ENCODE measurements around the gene PAQR9. TPM values are rescaled to one million over a fixed set of nuclear protein-coding genes. Genes with fewer than 3 reads are reported as not detected.

PAQR9 gene
- total and polyA plus RNA-seq, 9 of the 15 experiments (the other 6 are each of a cell fraction or from before 2014, with no cell fraction given) = 0.04 to 0.58 (median 0.22) TPM

- TF ChIP-seq TRIM25 (IDR thresholded peaks at IDR 0.05; ENCODE audit: borderline replicate concordance) = no peak
- no peak for TF ChIP-seq ZNF717 (CRISPR knock-in tag; IDR thresholded peaks at IDR 0.05)
- no peak for TF ChIP-seq ZNF561 (CRISPR knock-in tag; conservative IDR thresholded peaks at IDR 0.05)
- TF ChIP-seq GATAD2B (IDR thresholded peaks at IDR 0.05; ENCODE audit: borderline replicate concordance) = no peak
- no peak for TF ChIP-seq HNRNPL (IDR thresholded peaks at IDR 0.05; ENCODE audit: low read depth, low read length)
- TF ChIP-seq LCOR (CRISPR knock-in tag; IDR thresholded peaks at IDR 0.05) = 0 out of 2 replicates have a peak, but pooled peaks have one; percentile 39
- TF ChIP-seq, protein P1, sequence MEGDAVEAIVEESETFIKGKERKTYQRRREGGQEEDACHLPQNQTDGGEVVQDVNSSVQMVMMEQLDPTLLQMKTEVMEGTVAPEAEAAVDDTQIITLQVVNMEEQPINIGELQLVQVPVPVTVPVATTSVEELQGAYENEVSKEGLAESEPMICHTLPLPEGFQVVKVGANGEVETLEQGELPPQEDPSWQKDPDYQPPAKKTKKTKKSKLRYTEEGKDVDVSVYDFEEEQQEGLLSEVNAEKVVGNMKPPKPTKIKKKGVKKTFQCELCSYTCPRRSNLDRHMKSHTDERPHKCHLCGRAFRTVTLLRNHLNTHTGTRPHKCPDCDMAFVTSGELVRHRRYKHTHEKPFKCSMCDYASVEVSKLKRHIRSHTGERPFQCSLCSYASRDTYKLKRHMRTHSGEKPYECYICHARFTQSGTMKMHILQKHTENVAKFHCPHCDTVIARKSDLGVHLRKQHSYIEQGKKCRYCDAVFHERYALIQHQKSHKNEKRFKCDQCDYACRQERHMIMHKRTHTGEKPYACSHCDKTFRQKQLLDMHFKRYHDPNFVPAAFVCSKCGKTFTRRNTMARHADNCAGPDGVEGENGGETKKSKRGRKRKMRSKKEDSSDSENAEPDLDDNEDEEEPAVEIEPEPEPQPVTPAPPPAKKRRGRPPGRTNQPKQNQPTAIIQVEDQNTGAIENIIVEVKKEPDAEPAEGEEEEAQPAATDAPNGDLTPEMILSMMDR (IDR thresholded peaks at IDR 0.05 in 2 of 3, conservative IDR thresholded peaks at IDR 0.05 in 1 of 3; ENCODE audit: insufficient read depth in 2 of 3, low read depth in 1 of 3, low read length in 3 of 3) = peak; percentile 73 to 88 (median 74)
- TF ChIP-seq MXI1 (IDR thresholded peaks at IDR 0.05; ENCODE audit: low read depth, low read length) = no peak
- TF ChIP-seq, protein P2, sequence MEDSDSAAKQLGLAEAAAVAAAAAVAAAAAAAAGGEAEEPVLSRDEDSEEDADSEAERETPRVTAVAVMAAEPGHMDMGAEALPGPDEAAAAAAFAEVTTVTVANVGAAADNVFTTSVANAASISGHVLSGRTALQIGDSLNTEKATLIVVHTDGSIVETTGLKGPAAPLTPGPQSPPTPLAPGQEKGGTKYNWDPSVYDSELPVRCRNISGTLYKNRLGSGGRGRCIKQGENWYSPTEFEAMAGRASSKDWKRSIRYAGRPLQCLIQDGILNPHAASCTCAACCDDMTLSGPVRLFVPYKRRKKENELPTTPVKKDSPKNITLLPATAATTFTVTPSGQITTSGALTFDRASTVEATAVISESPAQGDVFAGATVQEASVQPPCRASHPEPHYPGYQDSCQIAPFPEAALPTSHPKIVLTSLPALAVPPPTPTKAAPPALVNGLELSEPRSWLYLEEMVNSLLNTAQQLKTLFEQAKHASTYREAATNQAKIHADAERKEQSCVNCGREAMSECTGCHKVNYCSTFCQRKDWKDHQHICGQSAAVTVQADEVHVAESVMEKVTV (CRISPR knock-in tag; IDR thresholded peaks at IDR 0.05) = peak; percentile 72
- TF ChIP-seq BRCA1 (IDR thresholded peaks at IDR 0.05) = no peak
- TF ChIP-seq BRCA1 (CRISPR knock-in tag; IDR thresholded peaks at IDR 0.05) = no peak
- TF ChIP-seq SRSF9 (IDR thresholded peaks at IDR 0.05; ENCODE audit: borderline replicate concordance, low read depth, low read length) = no peak
- no peak for TF ChIP-seq SAFB (IDR thresholded peaks at IDR 0.05; ENCODE audit: borderline replicate concordance, low read depth, low read length)
- TF ChIP-seq ZNF165 (CRISPR knock-in tag; IDR thresholded peaks at IDR 0.05; ENCODE audit: borderline replicate concordance) = no peak
- no peak for TF ChIP-seq HINFP (tag; conservative IDR thresholded peaks at IDR 0.05; ENCODE audit: low read depth)
- TF ChIP-seq KLF16 (IDR thresholded peaks at IDR 0.05) = 0 out of 2 replicates have a peak, but pooled peaks have one; percentile 12
- TF ChIP-seq, protein P3, sequence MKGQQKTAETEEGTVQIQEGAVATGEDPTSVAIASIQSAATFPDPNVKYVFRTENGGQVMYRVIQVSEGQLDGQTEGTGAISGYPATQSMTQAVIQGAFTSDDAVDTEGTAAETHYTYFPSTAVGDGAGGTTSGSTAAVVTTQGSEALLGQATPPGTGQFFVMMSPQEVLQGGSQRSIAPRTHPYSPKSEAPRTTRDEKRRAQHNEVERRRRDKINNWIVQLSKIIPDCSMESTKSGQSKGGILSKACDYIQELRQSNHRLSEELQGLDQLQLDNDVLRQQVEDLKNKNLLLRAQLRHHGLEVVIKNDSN (CRISPR knock-in tag; IDR thresholded peaks at IDR 0.05) = no peak
- TF ChIP-seq ZNF436 (CRISPR knock-in tag; IDR thresholded peaks at IDR 0.05) = no peak
- TF ChIP-seq ZBED1 (IDR thresholded peaks at IDR 0.05) = no peak
- no peak for TF ChIP-seq NR2C1 (IDR thresholded peaks at IDR 0.05)
- no peak for TF ChIP-seq NR2C1 (tag; IDR thresholded peaks at IDR 0.05)
- TF ChIP-seq TCF7L2 (IDR thresholded peaks at IDR 0.05; ENCODE audit: low read depth, low read length) = no peak
- no peak for TF ChIP-seq HMG20B (CRISPR knock-in tag; IDR thresholded peaks at IDR 0.05)
- no peak for TF ChIP-seq MCM3 (IDR thresholded peaks at IDR 0.05)
- no peak for TF ChIP-seq HEY1 (CRISPR knock-in tag; IDR thresholded peaks at IDR 0.05; ENCODE audit: borderline replicate concordance)
These were observed 30.5 kb upstream of the PAQR9 start (continued) for GRCh38 chr3:142993958-142994442.

Measured in K562 (cell line).